ENCODE measurements around the gene LNPEP. TPM values are rescaled to one million over a fixed set of nuclear protein-coding genes. Genes with fewer than 3 reads are reported as not detected.

Gene LNPEP
- total RNA-seq = 61.4 TPM
- long read RNA-seq, full-length matches to known transcripts = 11 of 36 reads
- long read RNA-seq, partial matches to known transcripts = 9 of 36 reads
- long read RNA-seq, other reads (novel, unspliced or antisense) = 16 of 36 reads

DNA sequence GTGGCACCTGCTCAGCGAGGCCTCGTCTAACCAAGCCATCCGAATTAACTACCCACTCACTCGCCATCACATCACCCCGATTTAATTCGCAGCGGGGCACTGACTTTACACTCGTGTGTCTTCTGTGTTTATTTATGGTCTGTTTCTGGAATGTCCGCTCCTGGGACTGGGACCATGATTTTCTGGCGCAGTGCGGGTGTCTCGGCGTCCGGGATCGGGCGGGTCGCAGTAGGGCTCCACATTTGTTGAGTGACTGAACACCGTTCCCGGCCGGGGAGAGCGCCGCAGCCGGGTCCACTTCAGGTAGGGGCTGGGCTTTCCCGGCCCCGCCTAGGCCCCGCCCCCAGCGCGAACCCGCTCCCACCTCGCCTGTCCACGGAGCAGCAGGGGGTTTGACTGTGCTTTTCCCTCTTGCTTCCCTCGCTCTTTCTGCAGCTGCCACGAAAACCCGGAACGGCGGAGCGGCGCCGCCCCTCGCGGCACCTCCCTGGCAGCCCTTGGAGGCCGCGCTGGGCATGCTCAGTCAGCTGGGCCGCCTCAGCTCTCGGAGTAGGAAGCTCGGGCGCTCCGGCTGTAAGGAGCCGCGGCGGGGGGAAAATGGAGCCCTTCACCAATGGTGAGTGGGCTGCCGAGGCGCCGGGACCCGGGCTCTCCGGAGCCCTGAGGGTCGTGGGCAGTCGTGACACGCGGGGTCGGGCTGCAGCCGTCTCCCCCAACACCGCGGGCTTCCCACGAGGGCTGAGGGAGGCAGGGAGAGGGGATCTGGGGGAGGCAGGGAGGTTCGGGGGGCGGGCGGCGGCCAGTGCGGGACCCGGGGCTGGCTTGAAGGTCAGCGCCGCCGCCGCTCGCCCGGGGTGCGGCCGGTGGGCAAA lies at the start of gene LNPEP:
Gene LNPEP (plus strand): TSS at position 522 of the 872 bp plus-strand sequence. CDS start 76 bp downstream, at position 598.
- DNase-seq (ENCODE audit: low spot score) = peak; percentile 99
- intact Hi-C loops (cut with DNase I) = loop anchor here (2.0 to 10.0 kb wide), 5 partner anchors 37 to 273 kb away; partner anchors contain the start of genes CAST, ERAP1 and ERAP2

GRCh38 chr5:96893342-96893741 lies 42.5 kb upstream of the LNPEP start:
- DNase-seq (ENCODE audit: low spot score) = no peak
- intact Hi-C loops (cut with DNase I) = no loop called here

- intact Hi-C loops (cut with DNase I) = no loop called here
- no peak for DNase-seq (ENCODE audit: low spot score)
These were observed 39.6 kb upstream of the LNPEP start for GRCh38 chr5:96896276-96896675.

GRCh38 chr5:96896806-96897205 lies 39.1 kb upstream of the LNPEP start:
- intact Hi-C loops (cut with DNase I) = no loop called here
- no peak for DNase-seq (ENCODE audit: low spot score)

GRCh38 chr5:96901384-96901783 lies 34.5 kb upstream of the LNPEP start:
- intact Hi-C loops (cut with DNase I) = no loop called here
- no peak for DNase-seq (ENCODE audit: low spot score)

DNA sequence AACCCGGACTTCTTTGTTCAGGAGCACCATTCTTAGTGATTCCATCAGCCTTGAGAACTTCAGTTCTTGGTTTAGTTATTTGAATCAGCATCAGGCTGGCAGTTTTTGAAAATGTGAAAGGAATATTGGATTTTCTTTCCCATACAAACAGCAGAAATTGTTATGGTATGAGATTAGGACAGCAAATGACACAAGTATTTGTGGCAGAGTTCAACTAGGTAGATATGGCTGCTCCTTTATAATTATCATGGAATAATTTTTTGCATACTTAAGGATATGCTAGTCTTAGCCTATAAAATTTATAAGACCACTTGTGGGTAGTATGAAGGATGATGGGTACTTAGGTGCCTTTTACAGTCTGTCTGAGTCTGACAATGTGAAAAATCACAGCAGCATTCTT lies 34.0 kb upstream of the LNPEP start:
- DNase-seq (ENCODE audit: low spot score) = no peak
- intact Hi-C loops (cut with DNase I) = no loop called here

- intact Hi-C loops (cut with DNase I) = no loop called here
- no peak for DNase-seq (ENCODE audit: low spot score)
These were observed 33.0 kb upstream of the LNPEP start for GRCh38 chr5:96902876-96903275.

DNA sequence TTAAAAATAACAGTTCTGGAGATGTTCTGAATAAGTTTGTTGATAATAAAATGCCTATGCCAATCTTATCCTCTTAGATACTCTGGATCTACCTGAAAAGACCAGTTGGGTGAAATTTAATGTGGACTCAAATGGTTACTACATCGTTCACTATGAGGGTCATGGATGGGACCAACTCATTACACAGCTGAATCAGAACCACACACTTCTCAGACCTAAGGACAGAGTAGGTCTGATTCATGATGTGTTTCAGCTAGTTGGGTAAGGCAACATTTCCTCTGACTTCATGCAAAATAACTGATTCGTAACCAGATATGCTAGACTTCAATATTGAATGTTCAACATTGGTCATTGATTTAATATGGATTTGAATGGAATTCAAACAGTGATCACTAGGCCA lies 32.6 kb upstream of the LNPEP start:
- intact Hi-C loops (cut with DNase I) = no loop called here
- DNase-seq (ENCODE audit: low spot score) = no peak

- intact Hi-C loops (cut with DNase I) = no loop called here
- no peak for DNase-seq (ENCODE audit: low spot score)
These were observed 31.6 kb upstream of the LNPEP start for GRCh38 chr5:96904054-96904931.

GRCh38 chr5:96905864-96906263 lies 30.0 kb upstream of the LNPEP start:
- no peak for DNase-seq (ENCODE audit: low spot score)
- intact Hi-C loops (cut with DNase I) = no loop called here

- intact Hi-C loops (cut with DNase I) = no loop called here
These were observed 26.9 kb upstream of the LNPEP start for GRCh38 chr5:96909003-96909402.

GRCh38 chr5:96909435-96909834 lies 26.4 kb upstream of the LNPEP start:
- intact Hi-C loops (cut with DNase I) = no loop called here
- DNase-seq (ENCODE audit: low spot score) = no peak

More at GRCh38 chr5:96909003-96909402, 26.9 kb upstream of the LNPEP start:
- no peak for DNase-seq (ENCODE audit: low spot score)

GRCh38 chr5:96911139-96911538 lies 24.7 kb upstream of the LNPEP start:
- intact Hi-C loops (cut with DNase I) = no loop called here
- DNase-seq (ENCODE audit: low spot score) = no peak

GRCh38 chr5:96913233-96913632 lies 22.6 kb upstream of the LNPEP start:
- DNase-seq (ENCODE audit: low spot score) = no peak
- intact Hi-C loops (cut with DNase I) = no loop called here

DNA sequence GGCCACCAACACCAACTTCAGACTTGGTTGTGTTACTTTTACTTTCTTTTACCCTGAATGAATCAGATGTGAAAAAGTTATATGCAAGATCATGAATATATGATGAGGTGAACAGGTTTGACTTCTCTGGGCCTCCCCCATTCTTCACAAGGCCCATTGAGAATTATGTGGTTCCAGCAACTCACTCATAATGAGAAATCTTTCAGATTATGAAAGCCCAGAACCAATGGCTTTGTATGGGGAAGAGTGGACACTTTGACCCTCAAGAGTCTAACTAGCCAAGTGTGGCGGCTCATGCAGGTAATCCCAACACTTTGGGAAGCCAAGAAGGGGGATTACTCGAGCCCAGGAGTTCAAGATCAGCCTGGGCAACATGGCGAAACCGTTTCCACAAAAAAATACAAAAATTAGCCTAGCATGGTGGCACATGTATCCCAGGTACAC lies 16.1 kb upstream of the LNPEP start:
- intact Hi-C loops (cut with DNase I) = no loop called here
- DNase-seq (ENCODE audit: low spot score) = no peak

GRCh38 chr5:96920744-96921355 lies 15.0 kb upstream of the LNPEP start:
- intact Hi-C loops (cut with DNase I) = no loop called here
- no peak for DNase-seq (ENCODE audit: low spot score)

GRCh38 chr5:96922499-96923244 lies 13.2 kb upstream of the LNPEP start:
- DNase-seq (ENCODE audit: low spot score) = no peak
- intact Hi-C loops (cut with DNase I) = no loop called here

- intact Hi-C loops (cut with DNase I) = no loop called here
- no peak for DNase-seq (ENCODE audit: low spot score)
These were observed 11.8 kb upstream of the LNPEP start for GRCh38 chr5:96924016-96924443.

GRCh38 chr5:96926276-96926675 lies 9.6 kb upstream of the LNPEP start:
- intact Hi-C loops (cut with DNase I) = no loop called here
- no peak for DNase-seq (ENCODE audit: low spot score)

Measured in cardiac septum (tissue), 1 donor.